ENCODE data around the gene SLC35G3.
"Not testable (repeated sequence)": the region's sequence is repeated elsewhere in the genome, so short reads cannot be mapped to it uniquely, and the experiment has no call there.

Gene SLC35G3

DNA sequence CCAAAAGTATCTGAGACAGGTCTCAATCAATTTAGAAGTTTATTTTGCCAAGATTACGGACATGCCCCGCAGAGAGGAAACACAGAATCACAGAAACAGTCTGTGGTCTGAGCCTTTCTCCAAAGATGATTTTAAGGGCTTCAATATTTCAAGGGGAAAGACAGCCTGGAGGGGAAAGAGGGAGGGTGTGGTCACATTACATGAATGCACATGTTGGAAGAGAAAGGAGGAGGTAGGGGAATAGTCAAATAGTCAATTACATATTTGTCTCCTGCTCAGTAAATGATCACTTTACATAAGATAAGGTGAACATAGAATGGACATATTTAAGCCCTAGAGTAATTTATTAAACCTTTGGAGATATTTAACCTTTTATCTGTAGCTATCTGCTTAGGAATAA, 34.3 kb downstream of the SLC35G3 start:
- TF ChIP-seq, protein P1, sequence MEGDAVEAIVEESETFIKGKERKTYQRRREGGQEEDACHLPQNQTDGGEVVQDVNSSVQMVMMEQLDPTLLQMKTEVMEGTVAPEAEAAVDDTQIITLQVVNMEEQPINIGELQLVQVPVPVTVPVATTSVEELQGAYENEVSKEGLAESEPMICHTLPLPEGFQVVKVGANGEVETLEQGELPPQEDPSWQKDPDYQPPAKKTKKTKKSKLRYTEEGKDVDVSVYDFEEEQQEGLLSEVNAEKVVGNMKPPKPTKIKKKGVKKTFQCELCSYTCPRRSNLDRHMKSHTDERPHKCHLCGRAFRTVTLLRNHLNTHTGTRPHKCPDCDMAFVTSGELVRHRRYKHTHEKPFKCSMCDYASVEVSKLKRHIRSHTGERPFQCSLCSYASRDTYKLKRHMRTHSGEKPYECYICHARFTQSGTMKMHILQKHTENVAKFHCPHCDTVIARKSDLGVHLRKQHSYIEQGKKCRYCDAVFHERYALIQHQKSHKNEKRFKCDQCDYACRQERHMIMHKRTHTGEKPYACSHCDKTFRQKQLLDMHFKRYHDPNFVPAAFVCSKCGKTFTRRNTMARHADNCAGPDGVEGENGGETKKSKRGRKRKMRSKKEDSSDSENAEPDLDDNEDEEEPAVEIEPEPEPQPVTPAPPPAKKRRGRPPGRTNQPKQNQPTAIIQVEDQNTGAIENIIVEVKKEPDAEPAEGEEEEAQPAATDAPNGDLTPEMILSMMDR (IDR thresholded peaks at IDR 0.05; ENCODE audit: insufficient read depth, low read depth, low read length, missing control alignments) = no peak
- H3K4me3 ChIP-seq (ENCODE audit: low read depth, low read length) = no peak overlapping the region

DNA sequence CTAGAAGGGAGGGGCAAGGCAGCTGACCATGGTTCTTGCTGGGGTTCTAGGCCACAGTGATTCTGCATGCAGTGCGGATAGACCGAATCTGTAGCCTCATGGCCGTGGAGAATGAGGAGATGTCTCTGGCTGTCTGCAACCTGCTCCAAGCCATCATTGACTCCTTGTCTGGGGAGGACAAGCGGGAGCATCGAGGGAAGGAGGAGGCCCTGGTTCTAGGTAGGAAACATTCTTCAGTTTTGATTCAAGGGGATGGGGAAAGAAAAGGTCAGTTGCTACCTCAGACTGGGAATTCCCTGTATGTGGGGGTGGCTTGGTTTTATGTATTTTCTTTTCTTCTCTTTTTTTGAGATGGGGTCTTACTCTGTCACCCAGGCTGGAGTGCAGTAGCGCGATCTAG, 38.9 kb downstream of the SLC35G3 start:
- H3K4me3 ChIP-seq (ENCODE audit: low read depth, low read length) = no peak overlapping the region
- TF ChIP-seq, protein P1 (IDR thresholded peaks at IDR 0.05; ENCODE audit: insufficient read depth, low read depth, low read length, missing control alignments) = no peak
- DNase-seq (ENCODE audit: low read depth) = no peak

More for the DNA sequence above, 34.3 kb downstream of the SLC35G3 start:
- DNase-seq (ENCODE audit: low read depth) = no peak

DNA sequence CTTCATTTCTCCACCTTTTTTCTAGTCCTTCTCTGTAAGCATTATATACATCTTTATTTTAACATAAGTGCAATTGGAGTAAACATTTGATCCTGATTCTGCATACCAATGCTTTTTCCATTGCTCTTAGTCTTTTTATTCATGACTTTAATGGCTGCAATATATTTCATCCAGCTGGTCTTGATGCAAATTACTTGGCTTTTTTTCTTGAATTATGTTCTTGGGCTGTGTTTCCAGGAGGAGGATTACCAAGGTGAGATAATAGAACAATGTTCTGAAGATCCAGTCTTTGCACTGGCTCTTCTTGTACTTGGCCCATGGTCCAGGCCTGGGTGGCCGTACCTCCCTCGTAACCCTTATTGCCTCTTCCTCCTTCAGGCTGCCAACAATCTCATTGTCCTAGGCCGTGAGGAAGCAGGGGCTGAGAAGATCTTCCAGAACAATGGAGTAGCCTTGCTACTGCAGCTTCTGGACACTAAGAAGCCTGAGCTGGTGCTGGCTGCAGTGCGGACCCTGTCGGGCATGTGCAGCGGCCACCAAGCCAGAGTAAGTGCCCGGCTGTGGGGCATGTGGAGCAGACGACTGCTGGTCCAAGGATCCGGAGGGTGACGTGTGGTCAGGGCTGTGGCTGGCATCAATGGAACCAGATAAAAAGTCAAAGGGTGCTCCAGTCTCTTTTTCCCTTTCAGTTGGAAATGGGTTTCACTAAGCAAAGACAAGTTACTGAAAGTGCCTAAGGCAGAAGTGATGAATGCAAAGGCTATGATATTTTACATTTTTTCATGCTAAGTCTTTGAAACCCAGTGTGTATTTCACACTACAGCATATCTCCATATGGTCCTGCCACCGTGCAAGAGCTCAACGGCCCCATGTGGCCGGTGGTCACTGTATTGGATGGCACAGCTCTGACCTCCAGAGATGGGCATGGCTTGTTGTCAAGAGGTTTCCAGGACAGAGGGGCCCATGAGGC, 39.7 kb downstream of the SLC35G3 start:
- H3K4me3 ChIP-seq (ENCODE audit: low read depth, low read length) = no peak overlapping the region
- no peak for DNase-seq (ENCODE audit: low read depth)
- TF ChIP-seq, protein P1 (IDR thresholded peaks at IDR 0.05; ENCODE audit: insufficient read depth, low read depth, low read length, missing control alignments) = no peak

DNA sequence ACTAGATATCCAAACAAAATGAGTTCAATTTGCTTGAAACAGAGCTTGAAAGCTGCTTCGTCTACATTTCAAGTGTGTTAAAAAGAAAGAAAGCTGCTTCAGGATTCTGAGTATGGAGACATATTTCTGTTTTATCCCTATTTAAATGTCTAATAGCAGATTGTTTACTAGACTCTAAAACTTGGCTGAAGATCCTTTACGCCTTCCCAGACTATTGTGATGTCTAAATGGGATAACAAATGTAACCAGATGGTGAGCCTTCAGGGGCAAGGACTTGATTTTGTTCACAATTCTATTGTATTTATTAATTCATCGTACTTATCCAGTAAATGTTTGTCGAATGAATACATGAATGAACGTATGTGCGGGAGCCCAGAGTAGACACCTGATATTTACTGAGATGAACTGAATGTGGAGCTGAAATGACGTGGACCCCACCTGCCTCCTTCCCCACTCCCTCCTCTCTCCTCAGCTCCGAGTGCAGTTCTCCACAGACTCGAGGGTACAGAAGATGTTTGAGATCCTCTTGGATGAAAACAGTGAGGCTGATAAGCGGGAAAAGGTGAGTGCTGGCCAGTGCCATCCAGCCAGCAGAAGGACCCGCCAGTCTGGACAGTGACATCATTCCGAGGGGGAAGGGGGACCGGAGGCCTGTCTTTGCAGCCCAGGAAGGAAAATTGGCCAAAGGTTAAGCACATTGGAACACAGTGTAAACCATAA, 41.6 kb downstream of the SLC35G3 start:
- TF ChIP-seq, protein P1 (IDR thresholded peaks at IDR 0.05; ENCODE audit: insufficient read depth, low read depth, low read length, missing control alignments) = no peak
- DNase-seq (ENCODE audit: low read depth) = no peak
- no peak overlapping the region for H3K4me3 ChIP-seq (ENCODE audit: low read depth, low read length)

DNA sequence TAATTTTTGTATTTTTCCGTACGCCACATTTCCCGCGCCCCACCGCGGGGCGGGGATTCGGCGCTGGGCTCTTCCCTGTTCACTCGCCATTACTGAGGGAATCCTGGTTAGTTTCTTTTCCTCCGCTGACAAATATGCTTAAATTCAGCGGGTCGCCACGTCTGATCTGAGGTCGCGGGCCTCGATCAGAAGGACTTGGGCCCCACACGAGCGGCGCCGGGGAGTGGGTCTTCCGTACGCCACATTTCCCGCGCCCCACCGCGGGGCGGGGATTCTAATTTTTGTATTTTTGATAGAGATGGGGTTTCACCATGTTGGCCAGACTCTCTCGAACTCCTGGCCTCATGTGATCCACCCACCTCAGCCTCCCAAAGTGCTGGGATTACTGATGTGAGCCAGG, 43.1 kb downstream of the SLC35G3 start:
- DNase-seq (ENCODE audit: low read depth); H3K4me3 ChIP-seq (ENCODE audit: low read depth, low read length): not testable (repeated sequence)

DNA sequence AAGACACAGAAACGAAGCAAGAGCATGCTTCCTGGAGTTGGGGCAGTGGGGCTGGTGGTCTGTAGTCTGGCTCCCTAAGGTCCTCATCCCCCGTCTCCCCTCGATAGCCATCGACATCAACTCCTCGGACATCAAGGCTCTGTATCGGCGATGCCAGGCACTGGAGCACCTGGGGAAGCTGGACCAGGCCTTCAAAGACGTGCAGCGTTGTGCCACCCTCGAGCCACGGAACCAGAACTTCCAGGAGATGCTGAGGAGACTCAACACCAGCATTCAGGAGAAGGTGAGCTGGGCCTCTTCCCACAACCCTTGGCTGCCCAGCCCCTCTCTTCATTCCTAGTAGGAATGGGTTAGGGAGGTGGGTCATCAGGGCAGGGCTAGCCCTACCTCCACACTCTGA, 44.3 kb downstream of the SLC35G3 start:
- H3K4me3 ChIP-seq (ENCODE audit: low read depth, low read length) = no peak overlapping the region
- TF ChIP-seq, protein P1 (IDR thresholded peaks at IDR 0.05; ENCODE audit: insufficient read depth, low read depth, low read length, missing control alignments) = no peak

DNA sequence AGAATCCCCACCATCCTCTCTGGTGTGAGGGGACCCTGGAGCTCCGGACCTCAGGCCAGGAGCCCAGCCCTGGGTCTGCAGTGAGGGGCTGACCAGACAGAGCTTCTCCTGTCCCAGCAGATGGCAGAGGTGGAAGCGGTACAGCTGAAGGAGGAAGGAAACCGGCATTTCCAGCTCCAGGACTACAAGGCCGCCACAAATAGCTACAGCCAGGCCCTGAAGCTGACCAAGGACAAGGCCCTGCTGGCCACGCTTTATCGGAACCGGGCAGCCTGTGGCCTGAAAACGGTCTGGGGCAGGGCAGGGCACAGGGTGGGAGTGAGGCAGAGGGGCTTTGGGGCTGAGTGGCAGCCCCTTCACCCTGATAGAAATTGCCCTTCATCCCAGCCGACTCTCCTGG, 46.0 kb downstream of the SLC35G3 start:
- TF ChIP-seq, protein P1 (IDR thresholded peaks at IDR 0.05; ENCODE audit: insufficient read depth, low read depth, low read length, missing control alignments) = no peak
- H3K4me3 ChIP-seq (ENCODE audit: low read depth, low read length) = no peak overlapping the region
- DNase-seq (ENCODE audit: low read depth) = no peak

More for the DNA sequence above, 44.3 kb downstream of the SLC35G3 start:
- no peak for DNase-seq (ENCODE audit: low read depth)

Measured in GM12865 (cell line).